AML-193 (cell line): Measurements from ENCODE around the gene SLC1A7.

Experiments
- DNase-seq, 2 experiments: peaks; one replicate each; lab custom pipeline; 2025; lab: John Stamatoyannopoulos, UW

Gene SLC1A7

DNA sequence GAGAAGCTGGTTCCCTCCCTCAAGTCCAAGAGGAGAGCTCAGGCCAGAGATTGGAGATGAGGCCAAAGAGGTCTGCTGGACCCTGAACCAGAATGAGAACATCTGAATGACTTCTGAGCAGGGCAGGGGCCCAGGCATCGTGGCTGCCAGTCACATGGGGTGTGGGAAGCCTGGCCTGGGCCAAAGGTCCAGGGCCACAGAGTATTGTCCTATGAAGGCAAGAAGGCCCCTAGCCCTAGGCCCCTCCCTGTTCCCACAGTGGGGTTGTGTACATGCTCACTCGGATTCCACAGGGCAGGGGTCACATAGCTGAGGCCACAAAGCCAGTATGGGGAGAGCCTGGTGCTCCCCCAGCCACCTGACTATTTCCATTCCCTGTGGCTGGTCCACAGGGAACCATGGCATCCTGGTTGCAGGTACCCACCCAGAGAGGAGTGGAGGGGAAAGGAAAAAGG lies 18.5 kb upstream of the SLC1A7 start:
- DNase-seq: no peak

DNA sequence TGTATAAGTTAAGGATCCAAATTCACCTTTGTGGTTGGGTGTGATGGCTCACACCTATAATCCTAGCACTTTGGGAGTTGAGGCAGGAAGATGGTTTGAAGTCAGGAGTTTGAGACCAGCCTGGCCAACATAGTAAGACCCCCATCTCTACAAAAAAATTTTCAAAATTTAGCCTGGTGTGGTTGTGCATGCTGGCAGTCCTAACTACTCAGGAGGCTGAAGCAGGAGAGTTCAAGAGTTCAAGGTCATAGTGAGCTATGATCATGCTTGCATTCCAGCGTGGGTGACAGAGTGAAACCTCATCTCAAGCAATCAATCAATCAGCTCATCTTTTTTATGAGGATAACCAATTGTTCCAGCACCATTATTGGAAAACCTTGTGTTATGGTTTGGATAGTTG lies 16.5 kb upstream of the SLC1A7 start:
- no peak for DNase-seq

DNA sequence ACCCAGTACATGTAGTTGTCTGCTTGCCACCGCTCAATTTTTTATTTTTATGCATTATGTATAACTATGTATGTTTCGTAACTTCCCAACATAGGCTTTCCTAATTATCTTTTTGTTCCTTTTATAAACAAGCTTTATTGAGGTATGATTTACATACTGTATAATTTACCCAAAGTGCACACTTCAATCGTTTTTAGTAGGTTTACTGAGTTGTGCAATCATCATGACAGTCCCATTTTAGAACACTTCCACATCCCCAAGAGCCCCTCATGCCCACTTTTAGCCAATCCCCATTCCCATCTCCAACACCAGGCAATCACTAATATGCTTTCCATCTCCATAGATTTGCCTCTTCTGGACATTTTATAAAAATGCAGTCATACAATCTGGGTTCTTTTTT lies 14.3 kb upstream of the SLC1A7 start:
- no peak for DNase-seq

DNA sequence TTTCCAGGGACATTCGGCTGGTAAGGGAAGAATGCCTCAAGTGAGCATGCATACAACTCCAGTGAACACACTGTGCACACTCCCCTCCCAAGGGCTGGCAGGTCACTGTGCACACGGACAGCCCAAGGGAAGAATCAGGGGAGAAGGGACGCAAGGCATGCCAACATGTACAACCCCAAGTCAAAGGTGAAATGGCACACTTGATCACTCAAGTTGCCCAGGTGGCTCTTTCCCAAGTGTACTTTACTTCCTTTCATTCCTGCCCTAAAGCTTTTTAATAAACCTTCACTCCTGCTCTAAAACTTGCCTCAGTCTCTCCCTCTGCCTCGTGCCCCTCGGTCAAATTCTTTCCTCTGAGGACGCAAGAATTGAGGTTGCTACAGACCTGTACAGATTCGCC lies 13.5 kb upstream of the SLC1A7 start:
- no peak for DNase-seq

- no peak for DNase-seq
Observed at GRCh38 chr1:53155534-53155933, 13.1 kb upstream of the SLC1A7 start.

GRCh38 chr1:53154859-53155438 lies 12.5 kb upstream of the SLC1A7 start:
- no peak for DNase-seq

- no peak for DNase-seq
Observed at GRCh38 chr1:53153752-53154151, 11.3 kb upstream of the SLC1A7 start.

GRCh38 chr1:53148123-53148522 lies 5.7 kb upstream of the SLC1A7 start:
- DNase-seq: no peak

DNA sequence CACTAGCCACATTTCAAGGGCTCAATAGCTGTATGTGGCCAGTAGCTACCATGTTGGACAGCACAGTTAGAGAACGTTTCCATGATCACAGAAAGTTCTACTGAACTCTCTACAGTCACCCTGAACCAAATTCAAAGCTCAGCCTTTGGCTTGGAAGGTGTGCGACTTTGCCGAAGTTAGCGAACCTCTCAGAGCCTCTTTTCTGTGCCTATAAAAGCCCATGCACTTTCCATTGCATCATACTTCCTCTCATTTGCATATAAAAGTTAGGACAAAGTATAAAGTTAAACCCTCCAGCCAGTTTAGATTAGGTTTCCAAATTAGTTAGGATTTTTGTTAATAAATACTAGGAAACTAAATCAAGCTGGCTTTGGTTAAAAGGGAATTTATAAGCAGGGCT lies 4.7 kb upstream of the SLC1A7 start:
- no peak for DNase-seq

DNA sequence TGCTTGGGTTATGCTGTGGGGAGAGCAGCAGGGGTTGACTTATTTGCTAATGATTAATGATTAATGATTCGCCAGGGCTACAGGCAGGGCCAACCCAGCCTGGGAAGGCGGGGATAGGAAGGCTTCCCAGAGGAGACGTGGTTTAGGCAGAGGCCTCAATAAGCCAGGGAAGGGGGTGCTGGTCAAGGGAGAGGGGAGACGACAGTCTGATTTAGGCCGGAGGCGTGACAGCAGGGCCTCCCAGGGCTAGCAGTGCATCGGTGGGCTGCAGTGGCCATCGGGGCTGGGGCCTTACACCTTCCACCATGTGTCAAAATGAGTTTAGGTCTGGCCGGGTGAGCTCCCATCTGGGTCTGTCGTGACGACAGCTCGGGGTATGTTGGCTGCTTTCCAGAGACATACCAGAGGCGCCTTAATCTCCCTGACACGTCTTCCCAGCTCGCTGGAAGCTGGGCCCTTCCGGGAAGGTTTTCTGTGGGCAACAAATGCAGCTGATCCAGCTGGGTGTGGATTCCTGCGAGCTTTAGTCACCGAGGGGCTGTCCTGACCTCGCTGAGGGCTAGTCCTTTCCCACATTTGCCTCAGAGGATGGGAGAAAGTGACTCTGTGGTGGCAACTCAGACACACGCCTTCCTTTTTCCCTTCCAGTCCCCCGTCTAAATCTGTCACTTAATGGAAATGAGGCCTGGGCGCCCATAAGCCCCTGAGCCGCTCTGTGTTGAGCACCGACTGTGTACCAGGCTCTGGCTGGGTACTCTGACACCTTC lies 3.7 kb upstream of the SLC1A7 start:
- no peak for DNase-seq

GRCh38 chr1:53145619-53145941 lies 3.1 kb upstream of the SLC1A7 start:
- DNase-seq: no peak

DNA sequence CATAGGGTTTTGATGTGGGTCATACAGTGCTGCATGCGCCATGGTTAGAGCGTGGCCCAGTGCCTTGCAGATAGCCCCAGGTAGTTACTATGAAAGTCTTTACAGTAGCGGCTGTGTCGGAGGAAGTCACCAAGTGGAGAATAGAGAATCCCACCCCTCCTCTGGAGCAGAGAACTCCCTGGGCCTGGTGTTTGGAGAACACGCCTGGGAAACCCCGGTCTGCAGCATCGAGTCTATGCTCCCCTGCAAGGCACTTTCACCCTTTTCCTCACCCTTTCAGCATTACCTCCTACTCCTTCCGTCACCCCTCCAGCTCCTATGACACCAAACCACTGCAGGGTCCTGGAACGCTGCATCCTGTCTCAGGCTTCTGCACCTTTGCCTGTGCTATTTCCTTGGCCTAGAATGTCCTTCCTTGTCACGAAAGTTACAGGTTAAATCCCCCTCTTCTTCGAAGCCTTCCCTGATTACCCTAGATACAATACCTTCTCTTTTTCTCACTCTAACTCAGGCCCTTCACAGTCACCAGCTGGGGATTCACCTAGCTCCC lies 2.7 kb upstream of the SLC1A7 start:
- DNase-seq: no peak

DNA sequence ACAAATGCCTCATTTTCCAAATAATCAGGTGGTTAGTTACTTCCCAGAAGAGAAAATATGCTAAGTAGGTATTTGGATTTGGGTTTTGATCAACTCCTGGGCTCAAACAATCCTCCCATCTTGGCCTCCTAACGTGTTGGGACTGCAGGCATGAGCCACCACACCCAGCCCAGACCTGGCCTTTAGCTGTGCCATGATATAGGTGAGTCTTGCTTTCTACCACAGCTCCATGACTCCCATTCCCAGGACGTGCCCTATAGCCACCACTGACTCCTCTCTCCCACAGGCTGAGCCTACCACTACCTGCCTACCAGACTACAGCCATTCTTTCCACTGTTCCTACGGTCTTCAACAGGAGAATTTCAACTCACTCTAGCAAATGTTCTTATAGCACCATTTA lies 1.8 kb upstream of the SLC1A7 start:
- DNase-seq: no peak

DNA sequence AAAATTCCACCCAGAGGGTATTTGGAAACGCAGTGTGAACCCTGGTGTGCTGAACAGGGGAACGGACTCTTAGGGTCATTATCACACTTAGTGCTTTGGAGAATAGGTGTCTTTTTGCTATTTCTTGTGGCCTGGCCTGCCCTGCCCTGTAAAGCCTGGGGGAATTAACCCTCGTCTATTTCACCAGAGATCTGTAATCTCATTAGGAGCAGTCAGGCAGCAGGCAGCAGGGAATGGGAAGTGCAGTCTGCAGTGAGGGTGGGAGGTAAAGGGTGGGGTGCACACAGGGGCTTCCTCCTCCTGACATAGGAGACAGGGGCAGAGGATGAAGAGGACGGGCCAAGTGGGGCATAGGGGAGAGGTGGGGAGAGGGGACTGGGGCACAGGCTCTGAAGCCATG lies 1.1 kb upstream of the SLC1A7 start:
- no peak for DNase-seq

DNA sequence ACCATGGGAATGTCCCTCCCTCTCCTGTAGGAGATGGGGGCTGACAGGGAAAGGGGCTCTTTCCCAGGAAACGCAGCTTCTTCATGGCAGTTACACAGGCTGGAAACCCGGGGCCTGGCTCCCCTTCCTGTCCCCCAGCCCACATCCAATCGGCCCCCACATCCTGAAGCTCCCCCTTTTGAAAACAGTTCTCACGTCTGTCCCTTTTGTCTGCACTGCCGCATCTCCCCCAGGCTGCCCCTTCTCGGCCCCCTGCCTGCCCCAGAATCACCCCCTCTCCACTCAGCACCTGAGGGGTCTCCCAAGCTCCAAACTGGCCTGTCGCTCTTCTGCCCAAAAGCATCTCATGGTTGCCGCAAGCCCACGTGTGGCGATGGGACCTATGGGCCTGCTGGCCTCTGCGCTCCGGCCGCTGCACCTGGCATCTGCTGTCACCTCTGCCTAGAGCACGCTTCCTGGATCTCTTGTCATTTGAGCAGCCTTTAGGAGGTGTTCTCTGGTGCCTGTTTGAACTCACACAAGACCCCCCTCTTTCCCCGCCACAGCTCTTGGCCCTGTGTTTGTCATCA lies 867 bp downstream of the SLC1A7 start:
- no peak for DNase-seq

- no peak for DNase-seq
Observed at GRCh38 chr1:53140451-53140850, 2.0 kb downstream of the SLC1A7 start.

DNA sequence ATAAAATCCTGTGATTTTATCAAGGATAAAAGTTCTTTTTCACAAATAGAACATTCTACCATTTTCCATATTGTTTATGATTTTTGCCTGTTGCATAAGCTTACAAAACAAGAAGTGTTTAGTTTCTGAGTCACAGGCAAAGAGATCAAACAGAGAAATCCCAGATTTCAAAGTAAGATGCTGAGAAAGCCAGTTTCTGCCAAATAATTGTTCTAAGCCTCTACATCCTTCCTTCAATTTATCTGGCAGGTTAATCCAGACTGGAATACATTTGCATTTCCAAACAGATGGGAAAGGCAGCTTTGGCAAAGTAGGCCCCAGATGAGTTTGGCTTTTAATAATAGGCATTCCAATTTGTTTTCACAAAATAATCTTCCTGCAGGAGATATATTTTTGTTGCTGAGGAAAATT lies 2.5 kb downstream of the SLC1A7 start:
- no peak for DNase-seq

DNA sequence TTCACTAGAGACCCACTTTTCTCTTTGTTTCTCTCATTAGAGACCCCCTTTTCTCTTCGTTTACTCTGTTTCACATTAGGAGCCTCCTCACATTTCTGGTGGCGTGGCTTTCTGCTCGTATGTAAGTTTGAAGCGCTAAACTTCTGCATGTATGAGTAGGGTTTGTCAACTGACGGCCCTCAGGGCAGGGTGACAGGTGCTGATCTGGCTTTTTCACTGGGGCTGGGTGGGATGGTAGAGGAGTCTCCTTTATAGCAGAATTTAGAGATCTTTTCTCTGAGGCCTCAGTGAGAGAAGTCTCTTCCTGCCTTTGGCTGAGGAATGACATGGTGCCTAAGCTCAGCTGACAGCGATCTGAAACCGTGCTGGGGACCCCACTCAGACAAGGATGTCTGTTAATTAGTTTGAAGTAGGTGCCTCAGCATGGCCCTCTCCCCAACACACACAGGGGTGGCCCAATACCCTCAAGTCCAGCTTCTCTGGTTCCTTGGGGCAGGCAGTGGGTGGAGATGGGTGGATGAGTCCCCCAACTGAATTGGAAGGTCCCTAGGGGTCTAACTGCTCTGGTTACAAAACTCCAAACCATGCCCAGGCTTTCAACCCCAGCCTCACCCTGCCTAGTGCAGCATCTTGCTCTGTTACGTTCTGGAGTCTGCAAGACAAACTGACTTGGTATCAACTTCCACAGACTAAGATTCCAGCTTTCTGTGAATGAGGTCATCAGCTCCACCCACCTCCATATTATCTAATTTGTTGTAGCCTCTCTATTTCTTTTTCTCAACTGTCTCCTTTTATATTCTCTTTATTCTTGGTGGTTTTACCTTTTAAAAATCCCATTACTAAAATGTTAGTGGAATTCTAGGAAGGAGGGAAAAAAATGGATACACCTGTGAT lies 3.2 kb downstream of the SLC1A7 start:
- DNase-seq: no peak

GRCh38 chr1:53137729-53138128 lies 4.7 kb downstream of the SLC1A7 start:
- peak in 1 of 2 experiments; percentile 23 for DNase-seq

DNA sequence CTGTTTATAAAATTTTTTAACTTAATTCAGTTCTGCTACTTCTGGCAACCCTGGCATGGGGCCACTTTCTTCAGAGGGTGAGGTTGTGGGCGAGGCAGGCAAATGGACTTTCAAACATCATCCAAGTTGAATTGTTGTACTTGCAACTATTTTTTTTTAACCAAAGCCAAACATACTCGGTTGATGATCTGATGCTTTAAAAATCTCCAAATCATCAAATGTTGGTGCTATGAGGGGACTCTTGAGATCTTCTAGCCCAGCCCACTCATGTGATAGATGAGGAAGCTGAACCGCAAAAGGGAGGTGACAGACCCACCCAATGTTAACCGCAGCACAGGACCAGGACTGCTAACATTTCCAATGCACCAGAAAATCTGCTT lies 6.7 kb downstream of the SLC1A7 start:
- DNase-seq: no peak

- no peak for DNase-seq
Observed at GRCh38 chr1:53134961-53135734, 7.3 kb downstream of the SLC1A7 start.

- DNase-seq: no peak
Observed at GRCh38 chr1:53134042-53134485, 8.4 kb downstream of the SLC1A7 start.
